Measurements from ENCODE around the gene ATP11A.

The ATP11A gene

DNA sequence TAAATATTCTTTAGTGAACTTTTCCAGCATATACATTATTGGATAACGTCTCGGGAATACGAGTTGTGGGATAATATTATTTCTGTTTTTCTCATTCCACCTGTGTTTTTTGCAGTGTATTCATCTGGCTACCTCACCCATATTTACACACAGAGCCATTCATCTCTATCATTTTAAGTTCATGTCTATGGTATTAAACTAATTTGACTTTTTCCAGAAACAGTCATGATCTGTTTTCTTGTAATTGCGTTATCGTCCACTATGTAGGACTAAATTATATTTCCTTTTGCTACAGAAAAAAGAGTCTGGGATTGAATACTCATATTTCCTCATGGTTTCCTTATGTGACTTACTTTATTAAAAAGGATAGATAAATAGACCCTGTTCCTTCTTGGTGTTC, 2.7 kb downstream of the ATP11A start:
- H3K4me3 ChIP-seq (ENCODE audit: low read depth, low read length): peak overlapping the region; percentile 81; the same call in 1 of the 2 replicates
- TF ChIP-seq, protein P1, sequence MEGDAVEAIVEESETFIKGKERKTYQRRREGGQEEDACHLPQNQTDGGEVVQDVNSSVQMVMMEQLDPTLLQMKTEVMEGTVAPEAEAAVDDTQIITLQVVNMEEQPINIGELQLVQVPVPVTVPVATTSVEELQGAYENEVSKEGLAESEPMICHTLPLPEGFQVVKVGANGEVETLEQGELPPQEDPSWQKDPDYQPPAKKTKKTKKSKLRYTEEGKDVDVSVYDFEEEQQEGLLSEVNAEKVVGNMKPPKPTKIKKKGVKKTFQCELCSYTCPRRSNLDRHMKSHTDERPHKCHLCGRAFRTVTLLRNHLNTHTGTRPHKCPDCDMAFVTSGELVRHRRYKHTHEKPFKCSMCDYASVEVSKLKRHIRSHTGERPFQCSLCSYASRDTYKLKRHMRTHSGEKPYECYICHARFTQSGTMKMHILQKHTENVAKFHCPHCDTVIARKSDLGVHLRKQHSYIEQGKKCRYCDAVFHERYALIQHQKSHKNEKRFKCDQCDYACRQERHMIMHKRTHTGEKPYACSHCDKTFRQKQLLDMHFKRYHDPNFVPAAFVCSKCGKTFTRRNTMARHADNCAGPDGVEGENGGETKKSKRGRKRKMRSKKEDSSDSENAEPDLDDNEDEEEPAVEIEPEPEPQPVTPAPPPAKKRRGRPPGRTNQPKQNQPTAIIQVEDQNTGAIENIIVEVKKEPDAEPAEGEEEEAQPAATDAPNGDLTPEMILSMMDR (IDR thresholded peaks at IDR 0.05; ENCODE audit: low read depth, low read length, missing control alignments): no peak
- DNase-seq (ENCODE audit: low read depth): no peak

- peak overlapping the region; percentile 16 for H3K4me3 ChIP-seq (ENCODE audit: low read depth, low read length)
- peak; percentile 50 for DNase-seq (ENCODE audit: low read depth)
- TF ChIP-seq, protein P1 (IDR thresholded peaks at IDR 0.05; ENCODE audit: low read depth, low read length, missing control alignments): no peak
Measured at GRCh38 chr13:112693831-112694497, 4.1 kb downstream of the ATP11A start.

DNA sequence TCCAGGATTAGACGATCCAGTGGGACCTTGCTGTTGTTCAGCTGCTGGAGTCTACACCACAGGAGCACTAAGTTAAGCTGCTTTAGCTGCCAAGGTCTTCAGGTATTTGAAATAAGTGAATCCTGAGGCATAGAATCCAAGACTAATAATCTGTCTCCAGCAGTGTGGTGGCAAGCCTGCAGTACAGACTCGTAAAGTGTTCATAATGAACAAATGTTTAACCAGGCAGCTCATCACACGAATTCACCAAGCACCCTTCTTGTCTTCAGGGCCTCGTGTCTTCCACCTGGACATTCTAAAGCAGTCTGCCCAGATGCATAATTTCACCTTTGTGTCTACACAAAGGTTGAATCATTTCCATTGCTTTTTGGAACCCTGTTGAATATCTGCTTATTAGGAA, 5.3 kb downstream of the ATP11A start:
- no peak overlapping the region for H3K4me3 ChIP-seq (ENCODE audit: low read depth, low read length)
- no peak for DNase-seq (ENCODE audit: low read depth)
- TF ChIP-seq, protein P1 (IDR thresholded peaks at IDR 0.05; ENCODE audit: low read depth, low read length, missing control alignments): no peak

DNA sequence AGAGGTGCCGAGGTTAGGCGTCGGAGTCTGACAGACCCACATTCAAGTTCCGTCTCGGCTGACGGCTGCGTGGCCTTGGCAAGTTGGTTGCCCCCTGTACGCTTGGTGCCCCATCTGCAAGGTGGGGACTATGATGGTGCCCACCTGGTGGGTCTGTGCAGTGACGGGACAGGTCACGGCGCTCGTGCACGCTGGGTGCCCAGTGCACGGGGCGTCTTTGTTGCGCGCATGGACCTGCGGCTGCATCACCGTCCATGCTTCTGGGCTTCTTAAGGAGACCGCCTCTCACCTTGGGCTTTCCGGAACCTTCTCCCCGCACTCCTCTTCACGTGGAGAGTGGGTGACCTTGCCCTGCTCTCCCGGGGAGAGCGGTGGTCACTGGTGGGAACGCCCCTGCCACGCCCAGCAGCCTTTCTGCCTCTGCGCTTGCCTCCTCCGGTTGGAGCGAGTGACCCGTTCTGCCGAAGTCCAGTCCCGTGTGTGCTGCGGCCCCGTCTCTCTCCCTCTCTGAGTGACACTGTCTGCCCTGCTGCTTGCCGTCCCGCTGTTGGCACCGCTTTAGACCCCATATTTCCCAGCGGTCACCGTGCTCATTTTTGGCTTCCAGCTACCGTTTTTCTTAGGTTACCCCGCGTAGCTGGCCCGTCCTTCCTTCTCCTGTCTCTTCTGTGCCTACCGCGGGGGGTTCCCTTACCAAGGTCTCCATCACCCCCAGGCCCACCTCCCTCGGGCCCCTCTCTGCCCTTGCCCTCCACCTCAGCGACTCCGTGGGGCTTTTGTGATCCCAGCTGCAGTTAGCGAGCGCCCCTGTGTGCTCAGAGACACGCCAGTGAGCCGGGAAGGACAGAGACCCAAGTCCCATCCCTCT, 6.4 kb downstream of the ATP11A start:
- DNase-seq (ENCODE audit: low read depth): no peak
- no peak overlapping the region for H3K4me3 ChIP-seq (ENCODE audit: low read depth, low read length)
- TF ChIP-seq, protein P1 (IDR thresholded peaks at IDR 0.05; ENCODE audit: low read depth, low read length, missing control alignments): no peak

DNA sequence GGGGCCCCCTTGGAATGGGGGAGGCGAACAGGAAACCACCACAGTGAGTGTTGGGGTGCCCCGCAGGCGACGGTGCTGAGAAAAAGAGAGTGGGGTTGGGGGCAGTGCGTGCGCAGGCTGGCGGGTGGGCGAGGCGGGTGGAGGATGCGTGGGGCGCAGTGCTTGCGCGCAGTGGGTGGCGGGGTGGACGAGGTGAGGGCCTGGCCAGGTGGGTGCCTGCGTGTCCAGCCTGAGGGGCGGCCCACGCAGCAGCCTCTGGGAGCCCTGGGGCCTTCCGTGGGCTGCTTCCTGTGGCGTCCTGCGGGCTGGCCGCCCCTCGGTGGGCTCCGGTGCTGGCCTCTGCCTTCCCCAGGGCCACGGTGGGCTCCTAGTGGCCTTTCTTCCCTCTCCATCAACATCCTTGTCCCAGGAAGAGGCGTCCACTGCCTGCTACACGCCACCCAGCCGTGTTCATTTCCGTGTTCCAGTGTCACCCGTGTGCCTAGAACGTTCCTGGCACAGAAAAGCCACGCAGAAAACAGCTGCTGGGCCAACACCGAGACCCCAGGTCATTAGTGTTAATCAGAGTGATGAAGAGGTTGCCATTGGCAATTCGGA, 7.1 kb downstream of the ATP11A start:
- no peak for DNase-seq (ENCODE audit: low read depth)
- TF ChIP-seq, protein P1 (IDR thresholded peaks at IDR 0.05; ENCODE audit: low read depth, low read length, missing control alignments): no peak
- H3K4me3 ChIP-seq (ENCODE audit: low read depth, low read length): no peak overlapping the region

DNA sequence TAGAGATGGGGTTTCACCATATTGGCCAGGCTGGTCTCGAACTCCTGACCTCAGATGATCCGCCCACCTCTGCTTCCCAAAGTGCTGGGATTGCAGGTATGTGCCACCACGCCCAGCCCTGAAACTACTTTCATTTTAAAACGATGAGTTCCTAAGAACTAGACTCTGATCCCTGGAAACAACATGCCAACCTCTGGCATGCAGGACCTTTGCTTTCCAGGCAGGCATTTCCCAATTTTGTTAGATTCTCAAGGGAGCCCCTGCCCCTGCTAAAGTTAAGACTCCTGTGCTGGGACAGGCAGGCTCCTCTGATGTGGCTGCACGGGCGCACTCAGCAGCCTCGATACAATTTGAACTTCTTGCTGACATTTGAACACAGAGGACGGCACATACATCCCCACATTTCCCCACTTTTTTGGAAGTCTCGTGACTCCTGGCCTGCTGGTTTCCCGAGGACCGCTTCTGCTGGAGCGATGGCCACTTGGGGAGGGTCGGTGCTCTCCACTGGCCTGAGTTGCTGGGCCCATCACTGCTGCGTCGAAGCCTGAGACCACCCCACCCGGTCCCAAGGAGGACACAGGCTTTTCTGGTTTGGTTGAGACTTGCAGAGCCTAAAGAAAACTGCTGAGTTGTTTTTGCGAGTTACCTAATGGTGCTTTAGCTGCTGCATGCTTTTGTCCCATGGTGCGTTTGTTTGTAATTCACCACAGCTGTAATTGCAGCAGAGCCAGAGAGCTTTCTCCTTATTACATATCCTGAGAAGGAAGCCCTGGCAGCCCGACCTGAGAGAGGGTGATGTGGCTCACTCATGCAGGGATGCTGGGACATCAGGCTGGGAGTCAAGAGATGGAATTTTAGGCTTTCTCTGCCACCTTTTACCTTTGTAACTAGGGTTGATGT, 8.2 kb downstream of the ATP11A start:
- no peak for DNase-seq (ENCODE audit: low read depth)
- H3K4me3 ChIP-seq (ENCODE audit: low read depth, low read length): no peak overlapping the region
- TF ChIP-seq, protein P1 (IDR thresholded peaks at IDR 0.05; ENCODE audit: low read depth, low read length, missing control alignments): no peak
